HL-60 (cell line): ENCODE measurements around the gene SLC26A1.

Source experiments
- DNase-seq, 2 experiments: peaks; one replicate each; pipeline ENCODE4 v3.0.0-alpha.2; 2010 to 2020; ENCODE audit warnings: low read depth in 1 of 2, low spot score in 1 of 2
- H3K27ac ChIP-seq: fragments of 250-450 bp; sonication (Bioruptor Pico); replicated peaks from 2 replicates; pipeline ENCODE4 v1.5.1; 2020; ENCODE audit warnings: mild to moderate bottlenecking, moderate library complexity
- H3K27me3 ChIP-seq: fragments of 250-450 bp; sonication (Bioruptor Pico); 2 replicates; pipeline ENCODE4 v1.5.1; 2021; ENCODE audit warnings: mild to moderate bottlenecking, moderate library complexity; ENCODE audit not compliant: insufficient read depth, poor library complexity, severe bottlenecking
- H3K4me3 ChIP-seq: replicated peaks from 2 replicates; pipeline ENCODE4 v1.5.1; 2011; ENCODE audit warnings: mild to moderate bottlenecking, control low read depth, low read length; ENCODE audit not compliant: insufficient read depth
- CTCF ChIP-seq: IDR thresholded peaks from one replicate; pipeline ENCODE4 v1.5.1; 2011; ENCODE audit warnings: low read length, control low read depth, inconsistent platforms; ENCODE audit not compliant: insufficient read depth
- GABPA ChIP-seq: IDR thresholded peaks from 2 replicates; pipeline ENCODE4 v1.6.1; 2012; ENCODE audit warnings: low read depth
- POLR2AphosphoS5 ChIP-seq: IDR thresholded peaks from 2 replicates; pipeline ENCODE4 v1.6.1; 2012; ENCODE audit warnings: low read depth
- REST ChIP-seq: IDR thresholded peaks from 2 replicates; pipeline ENCODE4 v1.6.1; 2012; ENCODE audit warnings: low read depth; ENCODE audit not compliant: insufficient replicate concordance
- SPI1 ChIP-seq: IDR thresholded peaks from 2 replicates; pipeline ENCODE4 v1.6.1; 2012; ENCODE audit warnings: low read depth, mild to moderate bottlenecking, borderline replicate concordance

Gene SLC26A1

GRCh38 chr4:991451-992296 is 1.5 kb downstream of the SLC26A1 start:
- TF ChIP-seq POLR2AphosphoS5 (no peak), SPI1 (no peak), REST (no peak), CTCF (no peak), GABPA (no peak)
- H3K4me3 ChIP-seq = no peak overlapping the region

GRCh38 chr4:990746-991367 is 2.3 kb downstream of the SLC26A1 start:
- no peak for DNase-seq
- Histone ChIP-seq H3K4me3 (no peak overlapping the region), H3K27ac (no peak overlapping the region), H3K27me3 (no peaks in the 10 kb centered on the region)
- TF ChIP-seq CTCF = no peak

More at GRCh38 chr4:991451-992296, 1.5 kb downstream of the SLC26A1 start:
- Histone ChIP-seq H3K27ac (no peak overlapping the region), H3K27me3 (peaks cover 5% of the 10 kb centered on the region)
- DNase-seq = no peak

- Histone ChIP-seq H3K27ac (no peak overlapping the region), H3K27me3 (no peaks in the 10 kb centered on the region), H3K4me3 (no peak overlapping the region)
- DNase-seq = no peak
- TF ChIP-seq CTCF (no peak), SPI1 (no peak), GABPA (no peak), REST (no peak), POLR2AphosphoS5 (no peak)
Observed at GRCh38 chr4:989722-990471, 3.3 kb downstream of the SLC26A1 start.
